DOHH2 (cell line): Measurements from ENCODE around the gene PRKCD.

Source experiments
- H3F3A ChIP-seq: fragments of 200-600 bp; sonication (generic), shearing (Covaris generic); 2 replicates; pipeline ENCODE4 v1.6.0; 2016; ENCODE audit warnings: antibody characterized with exemption, mild to moderate bottlenecking; ENCODE audit not compliant: control insufficient read depth, insufficient read depth
- H3K27ac ChIP-seq: fragments of 200-600 bp; sonication (generic); 2 replicates; pipeline ENCODE4 v1.5.1; 2014; ENCODE audit warnings: low read depth, mild to moderate bottlenecking, low read length, moderate library complexity
- H3K27me3 ChIP-seq: fragments of 200-600 bp; sonication (generic); 2 replicates; pipeline ENCODE4 v1.6.1; 2014; ENCODE audit warnings: mild to moderate bottlenecking, low read length, mixed read lengths; ENCODE audit not compliant: control insufficient read depth
- H3K36me3 ChIP-seq: fragments of 200-600 bp; sonication (generic); 2 replicates; pipeline ENCODE4 v1.6.1; 2014; ENCODE audit warnings: mild to moderate bottlenecking, low read length, moderate library complexity, mixed read lengths; ENCODE audit not compliant: control insufficient read depth
- H3K4me1 ChIP-seq: fragments of 200-600 bp; sonication (generic); 2 replicates; pipeline ENCODE4 v1.6.1; 2014; ENCODE audit warnings: mild to moderate bottlenecking, low read length, mixed read lengths; ENCODE audit not compliant: control insufficient read depth
- H3K4me2 ChIP-seq: fragments of 200-600 bp; sonication (generic); 2 replicates; pipeline ENCODE4 v1.6.0; 2014; ENCODE audit warnings: mild to moderate bottlenecking, low read length, moderate library complexity
- H3K4me3 ChIP-seq: fragments of 200-600 bp; sonication (generic); 2 replicates; pipeline ENCODE4 v1.5.1; 2014; ENCODE audit warnings: mild to moderate bottlenecking, low read length, mixed read lengths
- H3K79me2 ChIP-seq: fragments of 200-600 bp; sonication (generic); 2 replicates; pipeline ENCODE4 v1.6.1; 2014; ENCODE audit warnings: mild to moderate bottlenecking, low read length, mixed read lengths; ENCODE audit not compliant: control insufficient read depth
- H3K9me2 ChIP-seq: fragments of 200-600 bp; sonication (generic); replicated peaks from 2 replicates; pipeline ENCODE4 v1.6.1; 2014; ENCODE audit warnings: mild to moderate bottlenecking, low read length, mixed read lengths; ENCODE audit not compliant: control insufficient read depth
- H3K9me3 ChIP-seq: fragments of 200-600 bp; sonication (generic); 2 replicates; pipeline ENCODE4 v1.6.1; 2014; ENCODE audit warnings: antibody characterized with exemption, low read length, mixed read lengths; ENCODE audit not compliant: control insufficient read depth, insufficient read depth
- H4K20me1 ChIP-seq: fragments of 200-600 bp; sonication (generic); 2 replicates; pipeline ENCODE4 v1.6.0; 2014; ENCODE audit warnings: low read depth, mild to moderate bottlenecking, antibody characterized with exemption, low read length, moderate library complexity; ENCODE audit not compliant: control insufficient read depth, insufficient read depth
- EZH2phosphoT487 ChIP-seq: fragments of 200-600 bp; sonication (generic); IDR thresholded peaks from 2 replicates; pipeline ENCODE4 v1.6.1; 2017; ENCODE audit warnings: borderline replicate concordance, mild to moderate bottlenecking, antibody characterized with exemption, low read length, moderate library complexity, mixed read lengths
- TF ChIP-seq, protein P1 (sequence below): fragments of 200-600 bp; sonication (generic); IDR thresholded peaks from one replicate; pipeline ENCODE4 v1.5.1; 2014; ENCODE audit warnings: antibody characterized with exemption, mild to moderate bottlenecking, low read depth, low read length; ENCODE audit not compliant: poor library complexity, severe bottlenecking

Gene PRKCD

DNA sequence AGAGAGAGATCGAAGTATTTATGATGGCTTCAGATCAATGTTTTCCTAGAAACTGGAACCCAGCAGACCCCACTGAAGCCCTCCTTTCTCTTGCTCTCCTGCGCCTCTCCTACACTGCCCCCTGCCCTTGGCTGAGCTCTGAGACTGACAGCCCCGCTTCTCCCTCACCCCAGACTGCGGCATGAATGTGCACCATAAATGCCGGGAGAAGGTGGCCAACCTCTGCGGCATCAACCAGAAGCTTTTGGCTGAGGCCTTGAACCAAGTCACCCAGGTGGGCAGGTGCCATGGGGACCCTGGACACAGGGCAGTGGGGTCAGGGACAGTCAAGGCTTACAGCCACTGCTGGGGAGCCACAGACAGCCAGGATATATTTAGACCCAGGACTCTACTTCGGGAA is 23.7 kb downstream of the PRKCD start:
- Histone ChIP-seq H3K4me2 (no peak overlapping the region), H3K9me2 (no peaks in the 10 kb centered on the region), H3F3A (peaks cover 6% of the 10 kb centered on the region), H3K79me2 (peaks cover 18% of the 10 kb centered on the region), H3K9me3 (no peaks in the 10 kb centered on the region), H3K27me3 (no peaks in the 10 kb centered on the region), H3K36me3 (peaks cover 88% of the 10 kb centered on the region), H3K4me1 (peaks cover 53% of the 10 kb centered on the region), H3K4me3 (no peak overlapping the region), H4K20me1 (no peaks in the 10 kb centered on the region), H3K27ac (no peak overlapping the region)
- TF ChIP-seq, protein P1, sequence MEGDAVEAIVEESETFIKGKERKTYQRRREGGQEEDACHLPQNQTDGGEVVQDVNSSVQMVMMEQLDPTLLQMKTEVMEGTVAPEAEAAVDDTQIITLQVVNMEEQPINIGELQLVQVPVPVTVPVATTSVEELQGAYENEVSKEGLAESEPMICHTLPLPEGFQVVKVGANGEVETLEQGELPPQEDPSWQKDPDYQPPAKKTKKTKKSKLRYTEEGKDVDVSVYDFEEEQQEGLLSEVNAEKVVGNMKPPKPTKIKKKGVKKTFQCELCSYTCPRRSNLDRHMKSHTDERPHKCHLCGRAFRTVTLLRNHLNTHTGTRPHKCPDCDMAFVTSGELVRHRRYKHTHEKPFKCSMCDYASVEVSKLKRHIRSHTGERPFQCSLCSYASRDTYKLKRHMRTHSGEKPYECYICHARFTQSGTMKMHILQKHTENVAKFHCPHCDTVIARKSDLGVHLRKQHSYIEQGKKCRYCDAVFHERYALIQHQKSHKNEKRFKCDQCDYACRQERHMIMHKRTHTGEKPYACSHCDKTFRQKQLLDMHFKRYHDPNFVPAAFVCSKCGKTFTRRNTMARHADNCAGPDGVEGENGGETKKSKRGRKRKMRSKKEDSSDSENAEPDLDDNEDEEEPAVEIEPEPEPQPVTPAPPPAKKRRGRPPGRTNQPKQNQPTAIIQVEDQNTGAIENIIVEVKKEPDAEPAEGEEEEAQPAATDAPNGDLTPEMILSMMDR = no peak
- no peak for TF ChIP-seq EZH2phosphoT487

GRCh38 chr3:53185761-53186465 is 24.9 kb downstream of the PRKCD start:
- H3F3A ChIP-seq = peaks cover 9% of the 10 kb centered on the region
- peaks cover 10% of the 10 kb centered on the region for H3K79me2 ChIP-seq
- H3K4me3 ChIP-seq = no peak overlapping the region
- H3K9me2 ChIP-seq = no peaks in the 10 kb centered on the region
- no peak overlapping the region for H3K4me2 ChIP-seq
- no peak overlapping the region for H3K27ac ChIP-seq
- H3K36me3 ChIP-seq = peaks cover 89% of the 10 kb centered on the region
- H3K27me3 ChIP-seq = no peaks in the 10 kb centered on the region
- H3K4me1 ChIP-seq = peaks cover 53% of the 10 kb centered on the region
- no peaks in the 10 kb centered on the region for H4K20me1 ChIP-seq
- H3K9me3 ChIP-seq = no peaks in the 10 kb centered on the region
- TF ChIP-seq EZH2phosphoT487 = no peak
- TF ChIP-seq, protein P1 = no peak

DNA sequence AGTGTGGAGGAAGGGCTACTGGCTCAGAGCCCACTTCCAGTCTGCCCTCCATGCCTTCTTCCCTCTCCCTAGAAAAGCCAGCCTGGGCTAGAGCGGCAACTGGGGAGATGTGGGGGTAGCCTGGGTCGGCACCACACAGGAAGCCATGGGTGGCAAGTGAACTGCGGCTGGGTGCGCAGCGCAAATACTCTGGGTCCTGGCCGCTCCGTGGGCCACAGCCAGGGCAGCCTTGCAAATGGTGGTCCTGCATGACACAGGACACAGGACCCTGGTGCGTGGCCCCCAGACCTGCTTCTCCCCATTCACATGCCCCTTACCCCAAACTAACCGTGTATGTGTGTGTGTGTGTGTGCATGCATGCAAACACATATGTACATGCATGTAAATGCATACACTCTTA is 25.7 kb downstream of the PRKCD start:
- H3K27ac ChIP-seq = no peak overlapping the region
- no peak overlapping the region for H3K4me2 ChIP-seq
- no peaks in the 10 kb centered on the region for H3K9me3 ChIP-seq
- H3F3A ChIP-seq = peaks cover 16% of the 10 kb centered on the region
- H3K4me1 ChIP-seq = peaks cover 53% of the 10 kb centered on the region
- H3K36me3 ChIP-seq = peaks cover 86% of the 10 kb centered on the region
- no peak for TF ChIP-seq EZH2phosphoT487
- TF ChIP-seq, protein P1 = no peak
- H3K27me3 ChIP-seq = no peaks in the 10 kb centered on the region
- H4K20me1 ChIP-seq = no peaks in the 10 kb centered on the region
- no peaks in the 10 kb centered on the region for H3K9me2 ChIP-seq
- H3K4me3 ChIP-seq = no peak overlapping the region
- H3K79me2 ChIP-seq = peaks cover 2% of the 10 kb centered on the region
